PC-9 (cell line): ENCODE results near the gene ZNF438. TPM values are rescaled to one million over a fixed set of nuclear protein-coding genes. Genes with fewer than 3 reads are reported as not detected.

Experiments used
- BruUV-seq: library from RNA; stranded (reverse); fragments of 400-500 nt; replicated peaks from 2 replicates; lab custom pipeline; 2021; lab: Mats Ljungman, UMichigan
- CTCF ChIA-PET: fragments of 300-600 bp; sonication (Branson Sonifier 250); formaldehyde crosslinking; loops from one replicate; lab custom pipeline; 2022; ENCODE audit warnings: antibody characterized with exemption; lab: Charles Lee
- POLR2A ChIA-PET: fragments of 300-600 bp; sonication (Branson Sonifier 250); formaldehyde crosslinking; loops from one replicate; lab custom pipeline; 2022; ENCODE audit warnings: antibody characterized with exemption; ENCODE audit not compliant: unreplicated experiment; lab: Charles Lee
- DNase-seq, 2 experiments: peaks; one replicate each; pipeline versions ENCODE4 v3.0.0 to v3.0.0-alpha.2; 2015 to 2022; ENCODE audit warnings: mixed read lengths in 1 of 2
- H2AFZ ChIP-seq: fragments of 200-600 bp; sonication (generic); 2 replicates; pipeline ENCODE4 v1.8.1; 2017; ENCODE audit warnings: antibody characterized with exemption
- H3F3A ChIP-seq: fragments of 200-600 bp; sonication (generic); 2 replicates; pipeline ENCODE4 v1.8.1; 2017; ENCODE audit warnings: antibody characterized with exemption, mild to moderate bottlenecking, low read depth; ENCODE audit not compliant: insufficient read depth
- H3K27ac ChIP-seq: fragments of 200-600 bp; sonication (generic); 2 replicates; pipeline ENCODE4 v1.6.1; 2016; ENCODE audit warnings: mixed run types
- H3K27me3 ChIP-seq: fragments of 200-600 bp; sonication (generic); 2 replicates; pipeline ENCODE4 v1.6.1; 2016; ENCODE audit warnings: low read depth, mixed run types; ENCODE audit not compliant: insufficient read depth
- H3K36me3 ChIP-seq: fragments of 200-600 bp; sonication (generic); 2 replicates; pipeline ENCODE4 v1.6.1; 2016; ENCODE audit warnings: low read depth, mixed run types
- H3K4me1 ChIP-seq: fragments of 200-600 bp; sonication (generic); replicated peaks from 2 replicates; pipeline ENCODE4 v1.6.1; 2016; ENCODE audit warnings: mixed run types; ENCODE audit not compliant: insufficient read depth
- H3K4me2 ChIP-seq: fragments of 200-600 bp; sonication (generic); 2 replicates; pipeline ENCODE4 v1.6.1; 2017; ENCODE audit warnings: mixed run types
- H3K4me3 ChIP-seq: fragments of 200-600 bp; sonication (generic); 2 replicates; pipeline ENCODE4 v1.6.1; 2016; ENCODE audit warnings: mixed run types
- H3K79me2 ChIP-seq: fragments of 200-600 bp; sonication (generic); 2 replicates; pipeline ENCODE4 v1.6.1; 2017; ENCODE audit warnings: low read depth, mixed run types
- H3K9me2 ChIP-seq: fragments of 200-600 bp; sonication (generic); 2 replicates; pipeline ENCODE4 v1.8.1; 2017; ENCODE audit warnings: mild to moderate bottlenecking; ENCODE audit not compliant: insufficient read depth
- H3K9me3 ChIP-seq: fragments of 200-600 bp; sonication (generic); 2 replicates; pipeline ENCODE4 v1.8.1; 2016; ENCODE audit warnings: low read depth; ENCODE audit not compliant: insufficient read depth
- H4K20me1 ChIP-seq: fragments of 200-600 bp; sonication (generic); 2 replicates; pipeline ENCODE4 v1.8.1; 2017; ENCODE audit not compliant: insufficient read depth
- CTCF ChIP-seq: fragments of 200-600 bp; sonication (generic); conservative IDR thresholded peaks from 2 replicates; pipeline ENCODE4 v1.6.1; 2017; ENCODE audit warnings: mixed run types, antibody characterized with exemption, mild to moderate bottlenecking, moderate library complexity
- EZH2 ChIP-seq: fragments of 200-600 bp; sonication (generic); IDR thresholded peaks from 2 replicates; pipeline ENCODE4 v1.8.0; 2017; ENCODE audit warnings: antibody characterized with exemption, low read depth
- intact Hi-C: fragments of 100-400 bp; cut with micrococcal nuclease; formaldehyde crosslinking; loops from one replicate; pipeline ENCODE4 v1.10.0; 2022; ENCODE audit not compliant: unreplicated experiment
- total RNA-seq: library from RNA; stranded (reverse); gene quantifications from 2 replicates; pipeline ENCODE4 v1.2.3, GENCODE V29; 2021

ZNF438 gene
- total RNA-seq, 1 experiment from 2014 or later, result 4.7 TPM

GRCh38 chr10:30818010-30818660 lies 213.5 kb downstream of the ZNF438 start:
- no peaks in the 10 kb centered on the region for H3K36me3 ChIP-seq
- BruUV-seq, result no TSS peak
- H3K4me2 ChIP-seq, result no peak overlapping the region
- peak in 1 of 2 experiments; percentile 61 for DNase-seq
- peaks cover 12% of the 10 kb centered on the region; the same call in 1 of the 2 replicates for H3K4me1 ChIP-seq
- no peak overlapping the region for H2AFZ ChIP-seq
- H3F3A ChIP-seq, result 0 out of 2 replicates have a peak, but pooled peaks cover 5% of the 10 kb centered on the region
- H3K27me3 ChIP-seq, result no peaks in the 10 kb centered on the region
- no peak overlapping the region for H3K4me3 ChIP-seq
- no peaks in the 10 kb centered on the region for H4K20me1 ChIP-seq
- intact Hi-C loops, result no loop called here
- no peaks in the 10 kb centered on the region for H3K79me2 ChIP-seq
- H3K27ac ChIP-seq, result no peak overlapping the region
- no peaks in the 10 kb centered on the region for H3K9me2 ChIP-seq
- TF ChIP-seq EZH2 (no peak), CTCF (no peak)
- no peaks in the 10 kb centered on the region for H3K9me3 ChIP-seq
- ChIA-PET POLR2A (no interaction called here), CTCF (no interaction called here)

- POLR2A ChIA-PET, result no interaction called here
- H2AFZ ChIP-seq, result no peak overlapping the region
- no peak for TF ChIP-seq EZH2
- TF ChIP-seq CTCF, result no peak
These were observed 214.1 kb downstream of the ZNF438 start for GRCh38 chr10:30817541-30817940.

GRCh38 chr10:30816820-30817171 lies 214.9 kb downstream of the ZNF438 start:
- no peaks in the 10 kb centered on the region for H3K36me3 ChIP-seq
- H3K4me2 ChIP-seq, result no peak overlapping the region
- no peak overlapping the region for H3K4me3 ChIP-seq
- intact Hi-C loops, result no loop called here
- H3K79me2 ChIP-seq, result no peaks in the 10 kb centered on the region
- 0 out of 2 replicates have a peak, but pooled peaks cover 5% of the 10 kb centered on the region for H3F3A ChIP-seq
- no TSS peak for BruUV-seq
- H3K27ac ChIP-seq, result no peak overlapping the region
- no peaks in the 10 kb centered on the region for H3K9me3 ChIP-seq
- DNase-seq, result no peak
- ChIA-PET POLR2A (no interaction called here), CTCF (no interaction called here)
- no peaks in the 10 kb centered on the region for H3K9me2 ChIP-seq
- H3K4me1 ChIP-seq, result peaks cover 12% of the 10 kb centered on the region; the same call in 1 of the 2 replicates
- no peak overlapping the region for H2AFZ ChIP-seq
- TF ChIP-seq CTCF (no peak), EZH2 (no peak)
- no peaks in the 10 kb centered on the region for H4K20me1 ChIP-seq
- H3K27me3 ChIP-seq, result no peaks in the 10 kb centered on the region

More at GRCh38 chr10:30817541-30817940, 214.1 kb downstream of the ZNF438 start:
- Histone ChIP-seq H3K79me2 (no peaks in the 10 kb centered on the region), H3K9me3 (no peaks in the 10 kb centered on the region), H3K36me3 (no peaks in the 10 kb centered on the region), H3K4me3 (no peak overlapping the region), H4K20me1 (no peaks in the 10 kb centered on the region), H3K4me1 (peaks cover 12% of the 10 kb centered on the region; the same call in 1 of the 2 replicates), H3K27ac (no peak overlapping the region), H3K9me2 (no peaks in the 10 kb centered on the region), H3K4me2 (no peak overlapping the region), H3F3A (0 out of 2 replicates have a peak, but pooled peaks cover 5% of the 10 kb centered on the region), H3K27me3 (no peaks in the 10 kb centered on the region)
- no TSS peak for BruUV-seq
- intact Hi-C loops, result no loop called here
- no peak for DNase-seq
- CTCF ChIA-PET, result no interaction called here
